GM19463 (cell line): ENCODE measurements around the gene BHLHE23.

Experiments used
- ATAC-seq: cut with Tn5 transposase; IDR thresholded peaks from one replicate; pipeline ENCODE4 v1.9.1; 2021; ENCODE audit warnings: mild to moderate bottlenecking, moderate library complexity; ENCODE audit not compliant: unreplicated experiment

Gene BHLHE23

DNA sequence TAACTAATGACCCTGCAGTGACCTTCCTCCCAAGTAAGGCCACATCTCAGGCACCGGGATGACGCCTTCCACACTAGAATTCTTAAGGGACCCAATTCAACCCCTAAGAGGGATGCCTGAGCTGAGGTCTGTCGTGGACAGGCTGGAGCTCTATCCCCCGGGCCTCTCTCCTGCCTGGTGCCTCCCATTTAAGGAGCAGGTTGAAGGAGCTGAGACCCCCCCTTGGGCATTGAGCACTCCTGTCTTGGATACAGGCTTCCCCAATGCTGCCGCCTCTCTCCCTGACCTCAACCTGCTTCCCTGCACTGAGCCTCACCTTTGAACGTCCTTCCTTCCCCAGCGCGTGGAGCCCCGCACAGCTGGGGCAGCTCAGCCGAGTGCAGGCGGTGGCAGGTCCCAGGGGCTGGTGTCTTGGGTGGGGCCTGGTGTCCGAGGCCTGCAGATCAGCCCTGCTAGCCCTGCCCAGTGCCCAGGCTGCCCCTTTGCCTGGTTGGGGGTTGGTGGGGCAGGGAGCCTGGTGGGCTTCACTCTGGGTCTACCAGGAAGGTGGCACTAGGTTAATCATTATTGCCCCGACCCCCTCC is 19.9 kb upstream of the BHLHE23 start:
- ATAC-seq, result no peak

DNA sequence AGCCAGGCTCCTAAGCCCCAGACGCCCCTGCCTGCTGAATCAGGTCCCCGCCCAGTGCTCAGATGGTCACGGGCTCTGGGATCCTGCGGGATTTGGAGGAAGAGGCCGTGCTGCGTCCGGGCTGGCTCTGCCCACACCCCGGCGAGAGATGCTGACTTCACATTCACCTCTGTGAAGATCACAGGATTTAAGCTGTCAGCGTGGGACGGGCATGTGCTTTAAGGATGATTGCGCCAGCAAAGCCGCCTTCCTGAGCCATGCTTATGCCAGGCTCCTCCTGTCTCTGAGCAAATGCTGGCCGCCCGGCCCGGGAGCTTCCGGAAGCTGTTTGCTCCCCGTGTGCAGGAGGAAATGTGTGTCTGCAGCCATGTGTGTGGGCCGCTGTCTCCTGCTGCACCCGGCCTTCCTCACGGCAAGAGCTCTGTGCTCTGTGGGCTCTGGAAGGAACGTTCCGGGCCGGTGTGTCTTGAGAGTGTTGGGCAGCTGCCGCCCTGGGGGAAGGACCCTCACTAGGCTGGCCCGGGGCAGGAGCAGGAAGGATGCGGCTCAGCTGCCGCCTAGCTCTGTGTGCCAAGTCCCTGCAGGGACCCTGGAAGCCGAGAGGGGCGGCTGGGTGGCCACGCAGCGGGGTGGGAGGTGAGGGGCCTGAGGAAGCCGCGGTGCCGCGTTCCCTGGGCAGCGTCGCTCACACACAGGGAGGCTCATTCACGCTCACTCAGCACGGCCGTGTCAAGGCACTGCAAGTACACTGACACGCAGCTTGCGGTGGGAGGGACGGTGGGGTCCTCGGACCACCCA is 19.0 kb upstream of the BHLHE23 start:
- ATAC-seq, result no peak

DNA sequence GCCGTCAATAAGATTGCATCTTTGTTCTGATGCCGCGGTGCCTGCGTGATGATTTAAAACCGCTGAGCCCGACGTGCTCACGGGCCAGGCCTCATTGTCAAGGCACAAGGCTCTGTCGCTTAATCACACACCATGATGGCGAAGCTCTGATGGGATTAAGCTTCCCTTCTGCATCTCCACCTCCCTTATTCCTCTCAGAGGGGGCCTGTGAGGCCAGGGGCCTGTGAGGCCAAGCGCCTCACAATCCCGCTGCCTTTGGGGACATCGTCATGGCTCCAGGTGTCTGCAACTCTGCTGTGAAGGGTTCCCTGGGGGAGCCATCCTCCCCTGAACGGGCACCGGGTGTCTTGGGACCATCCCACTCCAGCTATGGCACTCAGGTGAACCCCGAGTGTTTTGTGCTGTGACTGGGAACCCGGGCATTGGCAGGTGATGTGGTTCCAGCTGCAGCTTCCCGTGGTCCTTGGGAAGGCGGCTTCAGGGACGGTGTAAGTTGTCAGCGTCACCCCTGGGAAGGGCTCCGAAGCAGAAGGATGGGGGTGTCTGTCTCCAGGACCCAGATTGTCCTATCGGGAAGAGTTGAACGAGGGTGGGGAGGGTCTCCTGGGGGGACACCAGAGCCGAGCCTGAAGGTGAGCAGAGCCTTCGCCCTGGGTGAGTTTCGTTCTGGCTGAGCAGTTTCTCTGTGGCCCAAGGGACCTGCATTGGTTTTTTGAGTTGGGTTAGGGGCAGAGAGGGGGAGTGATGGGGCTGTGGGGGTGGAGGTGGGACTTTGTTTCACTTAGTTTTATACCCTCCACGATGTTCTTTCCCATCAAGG is 18.0 kb upstream of the BHLHE23 start:
- ATAC-seq, result no peak

DNA sequence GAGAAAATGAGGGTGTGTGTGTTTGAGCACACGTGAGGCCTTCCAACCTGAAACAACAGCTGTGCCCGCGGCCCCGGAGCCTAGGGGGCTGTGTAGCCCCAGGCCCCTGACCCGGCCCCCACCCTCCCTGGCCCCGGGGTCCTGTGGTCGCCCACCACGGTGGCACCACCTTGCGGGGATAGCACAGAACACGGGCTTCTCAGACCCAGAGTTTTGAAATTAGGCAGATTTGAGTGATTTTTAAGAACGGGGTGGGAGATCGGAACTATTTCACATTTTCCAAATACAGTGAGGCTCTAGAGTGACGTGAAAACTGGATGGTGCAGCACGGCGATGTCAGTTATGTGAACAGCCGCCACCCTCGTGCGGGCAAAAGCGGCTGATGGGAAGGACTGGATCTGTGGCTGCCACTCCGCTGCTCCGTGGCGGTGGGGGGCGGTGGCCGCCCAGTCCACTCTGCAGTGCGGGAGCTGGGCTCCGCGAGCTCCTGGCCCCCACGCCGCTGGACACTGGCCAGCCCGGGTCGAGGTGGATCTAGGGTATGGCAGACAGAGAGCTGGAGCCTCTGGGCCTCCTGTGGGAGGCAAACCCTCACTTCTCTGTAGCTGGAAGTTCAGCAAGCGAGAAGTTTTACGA is 17.3 kb upstream of the BHLHE23 start:
- no peak for ATAC-seq

DNA sequence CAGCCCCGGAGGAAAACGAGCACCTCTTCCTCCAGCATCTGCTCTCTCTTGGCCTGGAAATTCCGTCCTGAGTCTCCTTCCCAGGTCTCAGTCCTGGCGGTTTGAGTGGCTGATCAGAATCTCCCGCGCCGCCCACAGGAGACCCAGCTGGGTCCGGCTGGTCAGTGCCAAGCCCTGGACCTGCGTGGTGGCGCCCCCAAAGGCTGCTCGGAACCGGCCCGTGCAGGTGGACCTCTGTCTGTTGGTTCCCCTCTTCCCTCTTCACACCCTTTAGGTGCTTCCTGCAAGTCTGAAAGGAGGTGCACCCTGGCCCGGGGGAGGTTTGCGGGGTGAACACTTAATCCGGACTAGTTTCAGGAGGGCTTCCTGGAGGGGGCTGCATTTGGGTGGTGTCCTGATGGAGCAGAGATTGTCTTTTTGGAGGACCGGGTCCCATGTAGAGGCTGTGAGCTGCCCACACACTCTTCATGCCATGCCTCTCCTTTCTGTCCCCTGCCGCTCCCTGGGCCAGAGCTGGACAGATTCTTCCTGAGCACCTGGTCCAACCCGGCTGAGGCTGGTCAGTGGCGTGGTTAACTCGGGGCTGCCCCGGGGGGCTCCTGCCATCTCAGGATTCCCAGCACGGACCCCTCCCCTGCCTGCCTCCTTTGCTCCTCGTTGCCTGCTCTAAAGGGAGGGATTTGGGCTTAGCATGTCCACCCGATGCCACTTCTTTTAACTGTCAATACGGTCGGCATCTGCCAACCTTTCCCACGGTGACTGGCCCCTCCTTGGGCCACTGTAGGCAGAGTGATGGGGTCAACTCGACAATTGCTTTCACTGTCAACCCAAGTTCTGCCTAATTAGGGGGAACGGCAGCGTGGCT is 16.5 kb upstream of the BHLHE23 start:
- ATAC-seq, result no peak

DNA sequence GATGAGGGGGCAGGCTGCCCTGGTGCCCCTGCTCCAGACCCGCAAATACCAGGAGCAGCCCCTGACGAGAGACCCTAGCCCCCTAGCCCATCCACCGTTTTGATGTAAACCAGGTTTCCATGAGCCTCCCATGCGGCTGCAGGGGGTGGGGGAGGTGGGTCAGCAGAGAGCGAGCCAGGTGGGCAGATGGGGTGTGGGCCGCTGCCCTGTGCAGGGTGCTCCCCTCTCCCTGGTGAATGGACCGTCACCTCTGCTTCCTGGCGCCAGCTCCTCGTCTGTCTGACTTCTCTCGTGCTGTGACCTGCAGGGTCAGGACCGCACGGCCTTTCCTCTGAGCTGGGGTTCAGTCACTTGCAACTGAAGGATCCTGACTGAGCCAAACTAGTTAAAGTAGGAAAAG is 15.7 kb upstream of the BHLHE23 start:
- ATAC-seq, result no peak

DNA sequence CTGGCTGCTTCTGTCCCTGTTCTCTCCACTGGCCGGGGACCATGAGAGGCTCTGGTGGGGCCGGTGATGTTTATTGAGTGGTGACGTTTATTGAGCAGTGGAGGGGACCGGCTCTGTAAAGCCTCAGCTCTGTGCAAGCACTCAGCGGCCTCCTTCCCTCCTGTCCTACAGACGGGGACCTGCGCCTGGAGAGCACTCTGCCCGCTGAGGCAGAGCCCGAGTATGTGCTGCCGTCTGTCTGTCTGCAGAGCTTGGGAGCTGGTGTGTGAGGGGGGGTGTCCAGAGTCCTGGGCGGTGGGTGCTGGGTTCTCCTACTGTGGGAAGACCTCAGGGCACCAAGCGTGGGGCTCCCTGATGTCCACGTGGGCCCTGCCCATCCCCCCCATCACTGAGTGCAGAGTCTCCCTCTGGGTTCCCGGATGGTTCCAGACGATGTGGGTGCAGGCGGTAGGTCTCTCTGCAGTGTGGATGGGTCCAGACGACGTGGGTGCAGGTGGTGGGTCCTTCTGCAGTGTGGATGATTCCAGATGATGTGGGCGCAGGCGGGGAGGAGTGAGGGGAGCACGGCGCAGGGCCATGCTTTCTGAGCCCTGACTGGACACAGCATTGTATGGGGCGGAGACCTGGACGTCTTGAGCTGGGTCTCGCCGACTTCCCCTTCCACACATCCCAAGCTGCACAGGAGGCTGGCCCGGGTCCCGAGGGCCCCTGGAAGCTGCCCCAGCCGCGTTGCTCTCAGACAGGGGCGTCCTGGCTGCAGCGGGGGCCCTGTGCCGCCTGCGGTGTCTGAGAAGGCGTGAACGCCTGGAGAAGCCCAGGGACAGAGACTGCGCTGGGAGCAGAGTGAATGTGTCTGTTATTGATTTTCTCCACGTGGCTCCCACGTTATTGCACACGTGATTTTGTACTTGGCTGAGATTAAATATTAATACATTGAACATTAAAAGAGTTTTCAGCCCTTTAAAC is 14.9 kb upstream of the BHLHE23 start:
- no peak for ATAC-seq

DNA sequence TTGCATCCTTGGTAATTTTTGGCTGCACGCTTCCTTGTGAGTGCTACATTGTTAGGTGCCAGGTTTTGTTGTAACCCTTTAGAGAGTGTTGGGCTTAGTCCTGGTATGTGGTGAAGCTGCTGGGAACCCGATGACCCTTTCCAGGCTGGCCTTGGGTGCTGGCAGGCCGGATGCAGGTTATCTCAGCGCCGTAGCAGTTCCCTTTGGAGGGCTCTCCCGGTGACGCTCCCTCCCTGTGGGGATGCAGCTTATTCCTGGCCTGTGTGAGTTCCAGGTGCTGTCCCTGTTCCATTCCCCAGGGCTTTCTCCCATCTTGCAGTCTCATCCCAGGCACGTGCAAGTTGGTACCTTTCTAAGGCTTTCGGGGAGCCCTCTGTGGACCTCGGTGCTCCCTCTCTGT is 13.9 kb upstream of the BHLHE23 start:
- ATAC-seq, result no peak

DNA sequence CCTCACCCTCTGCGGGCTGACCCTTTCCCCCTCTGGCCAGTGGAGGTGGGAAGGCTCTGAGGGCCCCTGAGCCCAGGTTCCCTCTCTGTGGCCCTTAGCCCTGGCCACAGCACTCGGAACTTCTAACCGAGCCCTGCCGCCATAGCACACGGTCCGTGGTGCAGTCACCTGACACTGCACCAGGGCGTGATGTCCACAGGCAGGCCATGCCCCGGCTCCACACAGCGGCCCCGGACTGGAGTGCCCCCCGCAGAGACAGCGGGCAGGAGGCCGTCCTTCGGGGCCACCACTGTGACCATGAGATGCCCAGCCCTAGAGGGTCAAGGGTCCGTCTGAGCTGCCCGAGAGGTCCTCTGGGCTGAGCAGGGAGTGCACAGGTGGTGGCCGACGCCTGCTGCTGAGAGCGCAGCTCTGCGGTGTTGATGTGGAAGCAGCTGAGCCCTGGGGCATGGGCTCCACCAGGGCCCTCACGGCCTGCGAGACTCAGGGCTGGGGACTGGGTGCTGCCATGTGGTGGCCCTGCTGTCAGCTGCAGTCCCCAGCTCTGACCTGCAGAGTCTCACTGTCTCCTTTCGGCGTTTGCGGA is 11.2 kb upstream of the BHLHE23 start:
- ATAC-seq, result no peak

DNA sequence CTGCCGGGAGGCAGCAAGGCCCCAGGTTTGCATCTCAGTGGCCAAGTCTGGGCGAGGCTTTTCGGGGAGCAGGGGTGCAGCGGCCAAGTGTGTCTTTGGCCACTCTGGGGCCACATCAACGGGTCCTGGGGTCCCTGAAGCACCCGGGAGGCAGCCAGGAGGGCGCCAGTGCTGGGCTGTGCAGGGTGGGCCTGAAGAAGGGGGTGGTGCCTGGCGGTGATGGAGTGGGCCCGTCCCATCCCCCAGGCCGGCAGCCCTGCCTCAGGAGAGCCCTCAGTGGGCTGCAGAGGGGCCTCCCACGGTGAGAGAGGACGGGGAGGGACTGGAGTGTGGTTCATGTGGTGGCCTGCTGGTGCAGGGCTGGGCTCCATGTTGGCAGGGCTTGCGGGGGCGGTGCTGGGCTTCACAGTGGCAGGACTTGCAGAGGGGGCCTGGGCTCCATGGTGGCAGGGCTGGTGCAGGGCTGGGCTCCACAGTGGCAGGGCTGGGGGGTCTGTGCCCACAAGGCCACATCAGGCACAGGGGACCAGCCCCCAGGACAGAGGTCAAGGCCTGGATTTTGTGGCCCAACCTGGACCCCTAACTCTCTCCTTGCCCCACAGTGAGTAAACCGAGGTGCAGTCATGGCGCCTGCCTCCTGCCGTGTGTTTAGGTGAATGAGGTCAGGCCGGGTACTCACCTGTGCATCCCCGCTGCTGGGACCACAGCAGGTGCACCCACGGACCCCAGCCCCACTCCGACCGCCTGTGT is 10.5 kb upstream of the BHLHE23 start:
- no peak for ATAC-seq

DNA sequence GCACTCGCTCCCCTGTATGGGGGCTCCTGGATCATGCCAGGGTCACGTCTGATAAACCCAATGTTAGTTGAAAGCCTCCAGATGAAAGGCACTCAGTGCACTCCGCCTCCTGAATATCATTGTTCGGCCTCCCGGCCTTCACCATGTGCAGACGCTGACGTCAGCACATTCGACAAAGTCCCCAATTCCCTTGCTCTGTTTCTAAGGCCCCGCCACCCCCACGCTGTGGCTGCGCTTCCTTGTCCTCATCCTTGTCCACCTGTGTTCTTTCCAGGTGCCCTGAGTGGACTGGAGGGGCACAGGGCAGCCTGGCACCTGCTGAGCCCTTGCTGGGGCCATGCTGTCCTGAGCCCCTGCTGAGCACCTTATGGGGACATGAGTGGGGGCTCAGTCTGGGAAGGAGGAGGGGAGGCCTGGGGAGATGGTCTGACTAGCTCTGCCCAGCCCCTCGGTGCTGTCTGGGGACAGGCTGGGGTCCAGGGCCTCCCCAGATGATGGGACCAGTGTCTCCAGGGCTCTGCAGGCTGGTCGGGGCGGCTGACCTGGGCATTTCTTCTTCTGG is 9.8 kb upstream of the BHLHE23 start:
- ATAC-seq, result no peak

DNA sequence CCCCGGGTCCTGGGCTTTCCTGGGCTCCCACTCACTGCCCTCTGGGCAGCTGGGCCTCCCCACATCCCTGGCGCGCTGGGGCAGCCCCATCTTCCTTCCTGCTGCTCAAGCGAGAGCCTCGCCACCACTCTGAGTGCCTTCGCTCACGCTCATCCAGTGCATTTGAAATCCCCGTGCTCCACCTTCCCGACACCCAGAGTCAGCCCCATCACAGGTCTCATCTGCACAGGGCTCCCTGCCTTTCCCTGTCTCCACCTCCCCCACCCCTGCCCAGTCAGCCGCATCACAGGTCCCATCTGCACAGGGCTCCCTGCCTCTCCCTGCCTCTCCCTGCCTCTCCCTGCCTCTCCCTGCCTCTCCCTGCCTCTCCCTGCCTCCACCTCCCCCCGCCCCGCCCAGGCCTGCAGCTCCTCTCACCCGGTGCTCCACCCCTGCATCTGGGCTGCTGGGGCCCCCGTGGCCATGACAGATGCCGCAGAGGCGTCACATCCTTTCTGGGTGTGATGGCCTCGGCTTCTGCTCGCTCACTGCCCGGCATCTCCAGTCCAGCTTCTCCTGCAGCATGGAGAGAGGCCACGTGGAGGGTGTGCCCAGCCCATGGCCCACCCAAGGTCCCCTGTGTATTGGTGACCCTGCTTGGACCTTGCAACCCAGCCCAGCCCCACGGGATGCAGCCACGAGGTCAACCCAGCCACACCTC is 9.0 kb upstream of the BHLHE23 start:
- no peak for ATAC-seq

DNA sequence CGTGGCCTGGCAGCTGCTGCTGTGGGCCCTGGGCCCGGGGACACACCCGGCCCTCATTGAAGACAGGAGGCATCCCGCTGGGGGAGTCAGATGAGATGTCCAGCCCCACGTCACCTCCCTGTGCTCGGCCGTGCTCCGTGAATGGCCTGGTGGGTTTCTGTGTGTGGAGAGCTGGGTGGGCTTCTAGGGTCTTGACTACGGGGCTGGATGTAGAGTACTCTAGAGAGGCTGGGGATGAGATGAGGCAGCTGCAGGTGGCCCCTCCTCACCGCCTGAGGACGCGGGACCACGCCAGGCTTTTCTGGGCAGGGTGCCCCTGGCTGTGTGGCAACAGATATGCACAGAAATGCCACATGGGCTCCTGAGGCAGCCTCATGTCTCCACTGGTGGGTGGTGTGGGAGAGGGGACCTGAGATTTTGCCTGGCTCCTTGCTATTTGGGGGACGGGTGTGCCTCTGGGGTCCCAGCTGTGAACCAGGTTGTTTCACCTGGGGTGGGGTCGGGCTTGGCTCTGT is 8.4 kb upstream of the BHLHE23 start:
- no peak for ATAC-seq

DNA sequence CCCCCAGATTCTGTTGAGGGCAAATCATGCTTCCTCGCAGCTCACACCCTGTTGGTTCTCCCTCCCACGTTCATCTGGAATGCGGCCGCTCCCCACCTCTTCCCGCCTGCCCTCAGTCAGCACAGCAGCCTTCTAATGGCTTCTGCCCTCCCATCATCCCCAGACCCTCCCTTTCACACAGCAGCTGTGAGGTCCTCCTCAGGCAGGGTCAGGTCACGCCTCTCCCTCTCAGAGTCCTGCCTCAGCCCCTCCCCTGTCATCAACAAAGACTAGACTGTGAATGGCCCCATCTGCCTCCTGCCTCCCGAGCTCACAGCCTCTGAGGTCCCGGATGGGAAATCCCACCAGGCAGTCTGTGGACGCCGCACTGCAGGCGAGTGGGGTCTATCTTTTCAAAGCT is 7.9 kb upstream of the BHLHE23 start:
- no peak for ATAC-seq

DNA sequence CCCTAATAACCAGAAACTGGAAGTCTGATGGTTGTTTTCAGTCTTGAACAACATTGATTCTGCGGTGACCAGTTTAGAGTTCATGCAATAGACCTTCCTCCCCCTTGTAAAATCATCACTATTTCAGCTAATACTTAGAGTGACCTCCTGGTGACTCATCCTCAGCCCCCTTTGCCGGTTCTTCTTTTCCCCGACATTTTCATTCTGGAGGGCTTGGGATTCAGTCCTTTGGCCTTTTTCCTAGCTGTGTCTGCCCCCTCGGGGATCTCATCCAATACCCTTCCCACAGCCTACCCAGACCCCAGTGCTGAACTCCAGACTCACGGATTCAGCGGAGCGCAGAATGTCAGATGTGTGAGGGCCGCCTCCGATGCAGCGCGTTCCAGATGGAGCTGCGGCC is 7.5 kb upstream of the BHLHE23 start:
- ATAC-seq, result no peak

DNA sequence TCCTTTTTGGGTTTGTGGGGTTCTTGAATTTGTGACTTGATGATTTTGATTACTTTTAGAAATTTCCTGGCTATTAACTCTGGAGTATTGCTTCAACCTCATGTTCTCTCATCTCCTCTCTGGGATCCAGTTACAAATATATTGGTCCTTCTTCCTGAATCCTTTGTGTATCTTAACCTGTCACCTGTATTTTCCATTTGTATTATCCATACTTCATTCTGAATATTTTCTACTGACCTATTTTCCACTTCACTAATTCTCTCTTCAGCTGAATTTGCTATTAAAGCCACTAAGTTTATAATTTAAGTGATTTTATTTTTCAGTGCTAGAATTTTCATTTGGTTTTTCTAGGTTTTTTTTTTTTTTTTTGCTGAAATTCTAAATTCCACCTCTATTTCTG is 6.4 kb upstream of the BHLHE23 start:
- ATAC-seq, result no peak

DNA sequence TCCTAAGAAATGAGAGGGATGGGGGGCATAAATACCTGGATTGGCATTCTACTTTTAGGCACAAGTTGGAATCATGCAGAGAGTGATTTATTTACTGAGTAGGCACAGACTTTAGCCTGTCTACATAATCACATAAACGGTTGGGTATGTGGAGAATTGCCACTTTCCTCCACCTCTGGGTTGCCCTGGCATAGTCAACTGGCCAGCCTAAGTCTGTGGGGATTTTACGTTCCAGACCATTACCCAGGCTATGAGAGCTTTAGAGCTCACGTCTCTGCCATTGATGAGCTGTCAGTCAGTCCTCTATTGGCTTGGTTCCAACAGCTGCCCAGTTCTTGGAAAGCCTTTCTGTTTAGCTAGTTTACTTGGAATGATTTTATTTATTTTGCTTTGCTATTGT is 5.0 kb upstream of the BHLHE23 start:
- ATAC-seq, result no peak
